KG1 (cell line): Measurements from ENCODE around the gene TNS3.
"Not testable (repeated sequence)": the region's sequence is repeated elsewhere in the genome, so short reads cannot be mapped to it uniquely, and the experiment has no call there.

Source experiments
- DNase-seq: peaks from one replicate; lab custom pipeline; 2025; lab: John Stamatoyannopoulos, UW

Gene TNS3

DNA sequence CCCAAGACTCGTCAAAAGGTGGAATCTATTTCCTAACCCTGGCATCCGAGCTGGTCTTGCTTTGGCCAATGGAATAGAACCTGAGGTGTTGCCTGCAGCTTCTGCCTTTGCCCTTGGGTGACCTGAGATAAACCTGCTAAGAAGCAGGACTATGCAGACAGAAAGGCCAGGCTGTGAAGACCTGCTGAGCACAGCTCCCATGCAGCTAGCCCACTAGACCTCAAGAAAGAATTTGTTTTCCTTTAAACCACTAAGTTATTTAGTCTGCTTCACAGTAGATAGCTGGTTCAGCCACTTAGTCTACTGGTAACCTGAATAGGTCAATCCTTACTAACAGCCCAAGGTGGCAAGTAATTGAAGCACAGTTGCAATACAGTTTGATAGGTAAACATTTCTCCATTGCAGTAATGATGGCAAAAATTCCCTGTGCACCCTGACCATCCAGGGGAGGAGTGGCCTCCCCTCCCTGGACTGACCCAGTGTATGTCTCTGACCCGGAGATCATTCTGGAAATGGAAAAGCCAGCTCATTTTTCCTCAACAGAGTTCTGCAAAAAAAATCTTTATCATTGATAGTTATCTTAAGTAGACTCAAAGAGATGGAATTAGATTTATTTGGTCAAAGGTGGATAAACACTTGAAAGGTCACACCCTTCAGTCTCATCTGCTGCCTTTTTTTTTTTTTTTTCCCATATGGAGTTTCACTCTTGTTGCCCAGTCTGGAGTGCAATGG lies 20.0 kb downstream of the TNS3 start:
- DNase-seq = no peak

DNA sequence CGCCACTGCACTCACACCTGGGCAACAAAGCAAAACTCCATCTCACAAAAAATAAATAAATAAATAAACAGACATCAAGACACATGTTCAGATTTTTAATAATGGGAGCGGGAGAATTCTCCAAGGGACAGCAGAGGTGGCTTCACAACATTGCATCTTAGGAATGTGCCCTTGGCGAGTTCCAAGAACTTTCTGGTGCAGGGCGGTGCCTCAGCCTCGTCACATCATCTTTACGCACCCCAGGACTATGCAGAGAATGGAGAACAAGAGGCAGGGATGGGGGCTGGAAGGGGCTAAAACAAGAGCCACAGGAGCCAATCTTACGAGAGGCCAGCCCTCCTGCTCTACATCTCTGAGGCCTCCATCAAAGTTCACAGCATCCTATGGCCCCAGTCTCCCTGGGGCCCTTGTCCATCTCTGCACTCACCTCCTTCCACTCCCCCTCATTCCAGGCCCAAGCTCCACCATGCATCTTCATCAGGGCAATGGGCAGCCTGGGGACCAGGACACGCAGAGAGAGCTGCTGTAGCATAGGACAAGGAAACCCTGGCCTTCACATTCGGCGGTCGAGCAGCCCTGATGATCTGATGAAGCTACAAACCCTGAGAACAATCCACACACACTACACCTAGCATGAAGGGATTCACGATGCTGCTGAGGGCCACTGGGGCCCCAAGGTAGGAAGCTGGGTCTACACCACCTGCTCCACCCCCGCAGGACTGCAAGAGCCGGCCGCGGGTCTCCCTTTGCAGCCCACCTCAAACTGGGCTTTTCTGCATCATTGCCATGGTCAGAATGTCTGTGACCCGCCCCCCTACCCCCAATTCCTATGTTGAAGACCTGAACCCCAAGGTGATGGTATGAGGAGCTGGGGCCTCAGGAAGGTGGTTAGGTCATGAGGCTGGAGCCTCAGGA lies 22.3 kb downstream of the TNS3 start:
- no peak for DNase-seq

DNA sequence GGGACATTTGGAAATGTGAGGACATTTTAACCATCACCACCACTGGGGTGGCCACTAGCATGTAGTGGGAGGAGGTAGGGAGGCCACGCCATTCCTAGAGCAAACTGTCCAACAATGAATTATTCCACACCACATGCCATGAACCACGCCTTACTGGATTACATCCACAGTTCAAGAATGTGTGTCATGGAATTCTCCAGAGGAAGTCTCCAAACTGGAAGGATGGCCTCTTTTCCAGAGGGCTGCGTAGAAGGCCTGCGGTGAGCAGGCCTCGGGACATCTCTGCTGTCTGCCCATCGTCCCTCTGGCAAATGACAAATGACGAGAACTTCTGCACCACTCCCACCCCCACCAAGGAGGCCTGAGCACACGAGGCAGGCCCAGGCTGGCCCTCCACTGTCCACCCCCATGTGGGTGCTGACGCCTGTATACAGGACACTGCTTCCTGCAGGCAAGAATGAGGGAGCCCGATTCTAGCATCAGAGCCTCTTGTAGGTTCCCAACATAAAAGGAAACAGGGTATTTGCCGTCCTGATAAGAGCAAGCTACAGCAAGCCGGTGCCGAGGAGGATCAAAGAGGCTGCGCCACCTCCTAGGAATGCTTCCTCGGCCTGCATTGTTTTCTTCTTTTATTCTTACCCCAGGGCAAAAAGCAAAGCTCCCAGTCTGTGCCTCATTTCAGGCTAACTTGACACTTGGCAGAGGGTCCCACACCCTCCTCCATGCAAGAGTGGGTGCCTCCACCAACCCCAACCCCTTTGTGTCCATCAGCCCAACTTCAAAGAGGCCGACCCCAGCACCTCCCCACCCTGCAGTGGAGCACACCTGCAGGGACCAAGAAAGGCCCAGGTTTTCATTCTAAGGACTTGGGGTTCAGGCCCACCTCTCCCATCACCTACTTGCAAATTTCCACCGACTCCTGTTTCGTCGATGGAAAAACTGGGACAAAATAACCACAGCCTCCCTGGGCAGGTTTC lies 23.9 kb downstream of the TNS3 start:
- no peak for DNase-seq

- no peak for DNase-seq
Measured at GRCh38 chr7:47557317-47557693, 24.6 kb downstream of the TNS3 start.

DNA sequence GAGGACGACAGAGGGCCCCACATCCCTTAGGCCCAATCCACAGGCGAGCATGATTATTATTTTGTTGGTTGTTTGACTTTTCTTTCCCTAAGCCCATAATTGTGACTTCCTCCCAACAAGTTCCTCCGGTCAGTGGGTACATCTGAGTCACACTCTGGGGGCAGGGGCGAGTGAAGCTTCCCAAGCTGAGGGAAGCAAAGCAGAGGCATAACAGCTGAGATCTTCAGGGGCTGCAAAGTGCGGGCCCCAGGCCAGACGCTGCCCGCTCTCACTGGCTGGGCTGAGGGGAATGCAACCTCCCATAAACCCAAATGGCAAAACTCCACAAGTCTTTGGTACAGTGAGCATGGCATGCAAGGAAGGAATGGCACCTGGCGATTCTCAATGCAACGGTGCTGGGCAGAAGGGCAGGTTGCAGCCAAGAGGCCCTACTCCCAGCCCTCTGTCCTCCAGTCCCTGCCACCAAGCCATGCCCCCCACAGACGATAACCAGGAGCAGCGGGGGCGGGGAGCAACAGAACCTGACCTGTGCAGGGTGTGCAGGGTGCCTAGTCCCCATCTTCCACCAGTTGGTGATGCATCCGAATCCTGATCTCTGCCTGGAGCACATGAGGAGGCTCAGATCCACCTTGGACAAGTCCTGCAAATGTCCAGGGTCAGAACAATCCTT lies 25.3 kb downstream of the TNS3 start:
- DNase-seq = no peak

DNA sequence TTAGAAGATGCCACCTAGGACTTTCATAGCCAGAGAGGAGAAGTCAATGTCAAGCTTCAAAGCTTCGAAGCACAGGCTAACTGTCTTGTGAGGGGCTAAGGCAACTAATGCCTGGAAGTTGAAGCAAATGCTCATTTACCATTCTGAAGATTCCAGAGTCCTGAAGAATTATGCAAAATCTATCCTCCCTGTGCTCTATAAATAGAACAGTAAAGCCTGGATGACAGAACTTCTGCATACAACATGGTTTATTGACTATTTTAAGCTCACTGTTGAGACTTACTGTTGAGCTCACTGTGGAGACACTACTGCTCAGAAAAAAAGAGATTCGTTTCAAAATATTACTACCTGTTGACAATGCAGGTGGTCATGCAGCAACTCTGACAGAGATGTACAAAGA lies 28.6 kb downstream of the TNS3 start:
- DNase-seq = no peak

GRCh38 chr7:47552621-47553020 lies 29.3 kb downstream of the TNS3 start:
- DNase-seq = no peak

DNA sequence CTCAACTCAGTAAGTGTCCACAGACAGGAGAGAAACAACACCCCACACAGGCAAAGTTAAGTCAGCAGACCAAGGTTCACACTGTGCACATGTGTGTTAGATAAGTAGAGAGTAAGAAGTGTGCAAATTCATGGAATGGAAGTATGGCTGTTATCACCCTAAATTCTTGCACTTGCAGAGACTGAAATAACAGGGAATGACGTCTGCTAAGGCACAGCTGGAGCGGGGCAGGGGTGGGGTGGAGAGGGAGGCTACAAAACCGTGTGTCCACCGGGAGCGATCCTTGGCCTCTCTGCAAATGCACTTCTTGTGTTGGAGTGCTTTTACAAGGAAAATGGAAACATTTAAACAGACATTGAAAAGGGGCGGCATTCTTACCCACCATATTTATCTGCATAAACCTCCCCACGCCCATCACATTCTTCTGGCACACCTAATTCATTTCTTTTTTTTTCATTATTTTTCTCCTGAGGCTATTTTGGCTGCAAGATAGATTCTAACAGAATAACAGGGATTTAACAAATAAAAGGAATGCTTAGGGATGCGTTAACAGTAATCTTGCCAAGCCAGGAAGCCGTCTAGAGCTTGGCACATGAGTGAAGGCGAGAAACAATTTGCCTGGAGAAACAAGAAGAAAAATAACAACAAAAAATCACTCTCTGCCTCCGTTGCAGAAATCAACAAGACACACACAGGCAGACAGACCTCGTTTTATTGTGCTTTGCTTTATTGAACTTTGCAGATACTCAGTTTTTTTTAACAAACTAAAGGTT lies 30.1 kb downstream of the TNS3 start:
- no peak for DNase-seq

GRCh38 chr7:47550788-47551470 lies 31.0 kb downstream of the TNS3 start:
- no peak for DNase-seq

DNA sequence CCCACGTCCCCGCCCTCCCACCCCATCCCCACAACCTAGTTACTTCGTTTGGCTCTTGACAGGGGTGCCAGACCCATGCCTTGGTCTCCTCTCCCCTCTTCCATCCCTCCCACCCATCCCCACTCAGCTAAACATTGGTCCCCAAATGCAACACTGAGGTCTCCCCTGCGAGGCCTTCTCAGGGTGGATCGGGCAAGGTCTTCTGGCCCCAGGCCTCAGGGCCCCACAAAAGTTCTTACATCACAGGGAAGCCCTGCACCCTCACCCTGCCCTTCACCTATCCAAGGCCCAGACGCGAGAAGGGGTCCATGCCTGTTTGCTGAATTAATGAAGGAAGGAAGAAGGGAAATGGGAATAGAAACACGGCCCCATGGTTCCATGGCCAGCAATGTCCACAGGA lies 32.0 kb downstream of the TNS3 start:
- no peak for DNase-seq

GRCh38 chr7:47549397-47549796 lies 32.5 kb downstream of the TNS3 start:
- DNase-seq = no peak

GRCh38 chr7:47548546-47548945 lies 33.4 kb downstream of the TNS3 start:
- DNase-seq = no peak

- DNase-seq = no peak
Measured at GRCh38 chr7:47546733-47547494, 35.0 kb downstream of the TNS3 start.

DNA sequence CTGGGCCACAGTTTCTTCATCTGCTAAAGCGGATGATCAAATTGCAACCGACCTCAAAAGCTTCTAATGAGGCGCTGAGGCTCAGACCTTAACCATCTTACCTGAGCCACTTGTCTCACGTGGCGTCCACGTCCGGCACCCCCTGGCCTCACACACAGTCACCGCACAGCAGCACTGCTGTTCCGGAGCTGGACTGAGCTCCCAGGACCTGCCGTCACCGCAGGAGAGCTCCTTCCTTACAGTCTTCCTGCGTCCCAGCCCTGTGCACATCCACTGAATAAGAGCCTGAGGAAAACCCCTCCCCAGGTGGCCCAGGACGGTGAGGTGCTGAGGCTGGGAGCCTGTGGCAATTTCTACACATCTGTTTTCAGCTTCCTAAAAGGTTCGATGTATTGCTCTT lies 35.7 kb downstream of the TNS3 start:
- DNase-seq = no peak

GRCh38 chr7:47544416-47544815 lies 37.5 kb downstream of the TNS3 start:
- DNase-seq = no peak

GRCh38 chr7:47543714-47544113 lies 38.2 kb downstream of the TNS3 start:
- DNase-seq = no peak

DNA sequence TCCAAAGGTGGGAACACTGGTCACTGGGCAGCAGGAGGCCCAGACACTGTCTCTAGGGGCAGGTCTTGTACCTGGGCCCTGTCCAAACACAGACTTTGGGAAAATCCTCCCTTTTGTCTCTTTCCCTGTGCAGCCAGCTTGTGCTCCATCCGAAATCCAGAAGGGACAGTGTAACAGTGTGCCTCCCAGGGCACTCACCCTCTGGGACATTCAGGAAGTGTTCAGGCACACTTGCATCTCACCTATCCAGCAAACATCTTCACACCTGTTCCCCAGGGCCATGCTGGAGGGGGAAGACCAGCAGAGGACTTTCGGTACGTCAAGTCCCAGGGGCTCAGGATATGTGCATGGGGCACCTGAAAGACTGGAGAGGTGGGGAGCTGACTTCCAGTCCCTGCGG lies 38.9 kb downstream of the TNS3 start:
- no peak for DNase-seq

- no peak for DNase-seq
Measured at GRCh38 chr7:47542051-47542450, 39.9 kb downstream of the TNS3 start.

GRCh38 chr7:47541485-47541884 lies 40.4 kb downstream of the TNS3 start:
- DNase-seq = not testable (repeated sequence)
